Type B pancreatic cell (in vitro differentiated cells): ENCODE data around the gene USP9Y. TPM values are rescaled to one million over a fixed set of nuclear protein-coding genes. Genes with fewer than 3 reads are reported as not detected.

ENCODE experiments used
- DNase-seq: peaks from one replicate; pipeline ENCODE4 v3.0.0; 2021; ENCODE audit warnings: mixed read lengths; ENCODE audit not compliant: unreplicated experiment; ENCODE audit errors: extremely low spot score
- H3K27ac Mint-ChIP-seq: 2 replicates; pipeline ENCODE4 v1.8.0; 2021; ENCODE audit warnings: mild to moderate bottlenecking, mixed read lengths
- H3K27me3 Mint-ChIP-seq: 2 replicates; pipeline ENCODE4 v1.8.0; 2021; ENCODE audit warnings: mixed read lengths
- H3K36me3 Mint-ChIP-seq: 2 replicates; pipeline ENCODE4 v1.8.0; 2021; ENCODE audit warnings: mixed read lengths
- H3K4me1 Mint-ChIP-seq: one replicate; pipeline ENCODE4 v1.8.0; 2021; ENCODE audit warnings: mixed read lengths; ENCODE audit not compliant: unreplicated experiment
- H3K4me3 Mint-ChIP-seq: 2 replicates; pipeline ENCODE4 v1.8.0; 2021; ENCODE audit warnings: mild to moderate bottlenecking, mixed read lengths
- H3K9me3 Mint-ChIP-seq: 2 replicates; pipeline ENCODE4 v1.8.0; 2021; ENCODE audit warnings: mixed read lengths
- CTCF ChIP-seq: fragments of 200-600 bp; sonication (generic); conservative IDR thresholded peaks from 2 replicates; pipeline ENCODE4 v1.5.0; 2021; ENCODE audit warnings: antibody characterized with exemption, mild to moderate bottlenecking
- total RNA-seq: library from RNA; stranded (reverse); gene quantifications from 2 replicates; pipeline ENCODE4 v1.2.1, GENCODE V29; 2021; ENCODE audit warnings: low replicate concordance

Gene USP9Y
- total RNA-seq, 1 donor from 2014 or later: not detected

- TF ChIP-seq CTCF: no peak
- H3K27me3 Mint-ChIP-seq: no peaks in the 10 kb centered on the region
- no peaks in the 10 kb centered on the region for H3K9me3 Mint-ChIP-seq
- no peak overlapping the region for H3K27ac Mint-ChIP-seq
- no peak for DNase-seq
- no peak overlapping the region for H3K4me3 Mint-ChIP-seq
- H3K36me3 Mint-ChIP-seq: no peaks in the 10 kb centered on the region
- no peaks in the 10 kb centered on the region for H3K4me1 Mint-ChIP-seq
Observed at GRCh38 chrY:12833284-12833683, 132.3 kb downstream of the USP9Y start.

GRCh38 chrY:12837550-12837949 lies 136.5 kb downstream of the USP9Y start:
- Mint-ChIP-seq H3K36me3 (no peaks in the 10 kb centered on the region), H3K4me3 (no peak overlapping the region), H3K9me3 (no peaks in the 10 kb centered on the region), H3K4me1 (no peaks in the 10 kb centered on the region), H3K27me3 (no peaks in the 10 kb centered on the region), H3K27ac (no peak overlapping the region)
- TF ChIP-seq CTCF: no peak
- DNase-seq: no peak

- no peak overlapping the region for H3K27ac Mint-ChIP-seq
- no peak for TF ChIP-seq CTCF
- no peak for DNase-seq
- H3K9me3 Mint-ChIP-seq: no peaks in the 10 kb centered on the region
- H3K27me3 Mint-ChIP-seq: no peaks in the 10 kb centered on the region
- no peak overlapping the region for H3K4me3 Mint-ChIP-seq
- no peaks in the 10 kb centered on the region for H3K36me3 Mint-ChIP-seq
- no peaks in the 10 kb centered on the region for H3K4me1 Mint-ChIP-seq
Observed at GRCh38 chrY:12841368-12841767, 140.3 kb downstream of the USP9Y start.

DNA sequence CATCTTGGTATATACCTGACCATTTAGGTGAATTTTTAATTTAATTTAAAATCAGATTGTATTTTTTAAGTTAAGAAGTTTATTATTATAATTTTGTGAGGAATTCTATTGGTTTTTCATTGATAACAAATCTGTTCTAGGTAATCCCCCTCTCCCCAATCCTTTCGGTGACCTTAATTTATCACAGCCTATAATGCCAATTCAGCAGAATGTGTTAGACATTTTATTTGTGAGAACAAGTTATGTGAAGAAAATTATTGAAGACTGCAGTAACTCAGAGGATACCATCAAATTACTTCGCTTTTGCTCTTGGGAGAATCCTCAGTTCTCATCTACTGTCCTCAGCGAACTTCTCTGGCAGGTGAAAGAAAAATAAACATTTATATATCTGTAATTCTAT lies 145.8 kb downstream of the USP9Y start:
- Mint-ChIP-seq H3K36me3 (no peaks in the 10 kb centered on the region), H3K27ac (no peak overlapping the region), H3K4me3 (no peak overlapping the region), H3K27me3 (no peaks in the 10 kb centered on the region), H3K4me1 (no peaks in the 10 kb centered on the region), H3K9me3 (no peaks in the 10 kb centered on the region)
- TF ChIP-seq CTCF: no peak
- DNase-seq: no peak

DNA sequence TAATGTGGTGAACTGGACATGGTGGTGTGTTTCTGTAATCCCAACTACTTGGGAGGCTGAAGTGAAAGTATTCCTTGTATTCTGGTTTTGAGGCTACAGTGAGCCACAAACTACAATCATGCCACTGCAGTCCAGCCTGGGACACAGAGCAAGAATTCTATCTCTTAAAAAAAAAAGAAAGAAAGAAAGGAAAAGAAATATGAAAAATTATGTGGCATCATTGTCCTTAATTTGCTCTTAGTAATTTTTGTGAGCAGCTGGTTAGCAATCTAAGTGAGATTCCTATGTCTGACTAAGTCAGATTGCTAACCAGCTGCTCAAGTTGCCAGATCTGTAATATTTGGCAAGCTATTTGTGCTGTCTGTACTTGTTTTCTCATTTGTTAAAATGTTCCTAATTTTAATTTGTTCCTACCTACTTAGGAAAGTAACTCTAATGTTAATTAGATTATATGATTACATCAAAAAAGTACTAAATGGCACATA lies 154.8 kb downstream of the USP9Y start:
- TF ChIP-seq CTCF: no peak
- DNase-seq: no peak
- no peaks in the 10 kb centered on the region for H3K9me3 Mint-ChIP-seq
- H3K27me3 Mint-ChIP-seq: no peaks in the 10 kb centered on the region
- no peaks in the 10 kb centered on the region for H3K4me1 Mint-ChIP-seq
- H3K36me3 Mint-ChIP-seq: no peaks in the 10 kb centered on the region
- H3K27ac Mint-ChIP-seq: no peak overlapping the region
- no peak overlapping the region for H3K4me3 Mint-ChIP-seq

- H3K4me1 Mint-ChIP-seq: no peaks in the 10 kb centered on the region
- no peaks in the 10 kb centered on the region for H3K9me3 Mint-ChIP-seq
- TF ChIP-seq CTCF: no peak
- H3K36me3 Mint-ChIP-seq: no peaks in the 10 kb centered on the region
- H3K27me3 Mint-ChIP-seq: no peaks in the 10 kb centered on the region
- no peak overlapping the region for H3K4me3 Mint-ChIP-seq
- H3K27ac Mint-ChIP-seq: no peak overlapping the region
- no peak for DNase-seq
Observed at GRCh38 chrY:12867960-12868359, 166.9 kb downstream of the USP9Y start.
